ENCODE measurements around the gene ZNF771. TPM values are rescaled to one million over a fixed set of nuclear protein-coding genes. Genes with fewer than 3 reads are reported as not detected.

ZNF771 gene
- total RNA-seq, 2 experiments from 2014 or later, result 0.80 to 1.2 TPM

DNA sequence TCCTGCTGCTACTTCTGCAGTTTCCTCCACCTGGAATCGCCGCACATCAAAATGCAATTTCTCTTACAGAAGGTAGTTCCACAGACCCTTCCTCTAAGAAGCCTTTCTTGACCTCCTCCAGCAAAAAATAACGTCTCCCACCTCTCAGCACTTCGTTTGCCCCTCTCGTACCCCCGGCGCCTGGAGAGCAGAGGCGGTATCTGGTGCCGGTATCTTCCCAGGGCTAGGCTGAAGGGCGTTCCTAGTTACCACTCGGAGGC, 21.9 kb downstream of the ZNF771 start:
- H3K4me1 Mint-ChIP-seq (ENCODE audit: low read depth), result peaks cover 17% of the 10 kb centered on the region
- Histone ChIP-seq H3K27me3 (ENCODE audit: control insufficient read depth in 1 of 2, insufficient read depth in 2 of 2, low read length in 2 of 2) (no peaks in the 10 kb centered on the region), H3K27ac (ENCODE audit: low read depth in 1 of 2, low read length in 2 of 2) (peak overlapping the region; percentile 67 to 81), H3K4me3 (ENCODE audit: low read length) (peak overlapping the region; percentile 97), H3K36me3 (ENCODE audit: insufficient read depth, low read length) (peaks cover 23% of the 10 kb centered on the region), H3K9me3 (ENCODE audit: control insufficient read depth in 1 of 2, insufficient read depth in 1 of 2, low read length in 2 of 2) (no peaks in the 10 kb centered on the region), H3K4me1 (ENCODE audit: insufficient read depth, low read length) (peaks cover 33% of the 10 kb centered on the region)
- ChIA-PET CTCF (interaction anchor here (0.6 to 2.4 kb wide), 43 partner anchors 9 to 338 kb away, joined by 3 to 28 read pairs (median 6); partner anchors contain the start of genes ITGAL, SEPHS2, SEPTIN1 and SRCAP), POLR2A (interaction anchor here (0.6 to 2.9 kb wide), 47 partner anchors 8 to 753 kb away, joined by 3 to 119 read pairs (median 6); partner anchors contain the start of genes ALDOA, CD2BP2, CORO1A and FBRS)
- no peak overlapping the region for H3K27ac Mint-ChIP-seq
- intact Hi-C loops (cut with DNase I, micrococcal nuclease), result loop anchor here in 1 of 2 experiments (1.0 to 10.0 kb wide), 2 partner anchors 46 to 265 kb away; partner anchors contain the start of gene SRCAP
- TF ChIP-seq, protein P1, sequence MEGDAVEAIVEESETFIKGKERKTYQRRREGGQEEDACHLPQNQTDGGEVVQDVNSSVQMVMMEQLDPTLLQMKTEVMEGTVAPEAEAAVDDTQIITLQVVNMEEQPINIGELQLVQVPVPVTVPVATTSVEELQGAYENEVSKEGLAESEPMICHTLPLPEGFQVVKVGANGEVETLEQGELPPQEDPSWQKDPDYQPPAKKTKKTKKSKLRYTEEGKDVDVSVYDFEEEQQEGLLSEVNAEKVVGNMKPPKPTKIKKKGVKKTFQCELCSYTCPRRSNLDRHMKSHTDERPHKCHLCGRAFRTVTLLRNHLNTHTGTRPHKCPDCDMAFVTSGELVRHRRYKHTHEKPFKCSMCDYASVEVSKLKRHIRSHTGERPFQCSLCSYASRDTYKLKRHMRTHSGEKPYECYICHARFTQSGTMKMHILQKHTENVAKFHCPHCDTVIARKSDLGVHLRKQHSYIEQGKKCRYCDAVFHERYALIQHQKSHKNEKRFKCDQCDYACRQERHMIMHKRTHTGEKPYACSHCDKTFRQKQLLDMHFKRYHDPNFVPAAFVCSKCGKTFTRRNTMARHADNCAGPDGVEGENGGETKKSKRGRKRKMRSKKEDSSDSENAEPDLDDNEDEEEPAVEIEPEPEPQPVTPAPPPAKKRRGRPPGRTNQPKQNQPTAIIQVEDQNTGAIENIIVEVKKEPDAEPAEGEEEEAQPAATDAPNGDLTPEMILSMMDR (IDR thresholded peaks at IDR 0.05), result no peak
- H3K36me3 Mint-ChIP-seq (ENCODE audit: low read depth), result peaks cover 23% of the 10 kb centered on the region
- no peak for DNase-seq
- no peak overlapping the region for H3K4me3 Mint-ChIP-seq
- H3K27me3 Mint-ChIP-seq, result no peaks in the 10 kb centered on the region
- no peaks in the 10 kb centered on the region for H3K9me3 Mint-ChIP-seq
- no peak for ATAC-seq (ENCODE audit: poor library complexity)

DNA sequence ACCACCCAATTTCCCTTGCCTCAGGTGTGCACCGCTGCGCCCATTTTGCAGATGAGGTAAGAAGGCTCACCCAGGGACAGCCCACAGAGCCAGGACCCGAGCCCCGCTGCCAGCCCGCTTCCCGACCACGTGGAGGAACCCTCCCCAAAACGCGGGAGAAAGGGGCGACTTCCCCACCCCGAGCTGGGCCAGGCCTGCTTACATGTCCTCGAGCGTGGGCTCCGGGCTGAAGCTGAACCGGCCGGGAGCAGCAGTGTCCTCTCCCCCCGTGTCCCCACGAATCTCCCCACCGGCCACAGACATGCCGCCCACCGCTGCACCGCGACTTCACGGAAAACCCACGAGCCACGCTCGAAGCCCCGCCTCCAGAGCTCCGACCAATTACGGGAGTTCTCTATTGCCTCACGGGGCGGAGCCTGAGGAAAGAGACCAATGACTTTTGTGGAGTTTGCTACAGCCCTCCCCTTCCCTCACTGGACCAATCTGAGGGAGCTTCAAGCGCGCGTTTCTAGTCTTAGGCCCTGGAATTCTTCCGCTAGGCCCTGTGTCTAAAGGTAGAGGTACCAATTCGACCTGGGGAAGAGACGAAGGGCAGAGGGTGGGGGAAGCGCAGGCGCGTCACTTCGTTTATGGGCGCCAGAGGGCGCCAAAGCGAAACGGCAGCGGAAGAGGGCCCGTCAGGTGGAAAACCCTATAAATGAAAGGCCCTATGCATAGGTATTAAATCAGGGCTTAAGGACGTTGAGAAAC, 22.4 kb downstream of the ZNF771 start, which contains the start of gene DCTPP1:
DCTPP1 (minus strand) TSS at position 353 of the 750 bp plus-strand sequence; CDS start at position 303, 50 bp downstream.
- TF ChIP-seq, protein P1 (IDR thresholded peaks at IDR 0.05), result peak; percentile 75
- H3K9me3 ChIP-seq (ENCODE audit: control insufficient read depth in 1 of 2, insufficient read depth in 1 of 2, low read length in 2 of 2), result no peaks in the 10 kb centered on the region
- H3K27ac Mint-ChIP-seq, result no peak within 1 kb of the TSS

DNA sequence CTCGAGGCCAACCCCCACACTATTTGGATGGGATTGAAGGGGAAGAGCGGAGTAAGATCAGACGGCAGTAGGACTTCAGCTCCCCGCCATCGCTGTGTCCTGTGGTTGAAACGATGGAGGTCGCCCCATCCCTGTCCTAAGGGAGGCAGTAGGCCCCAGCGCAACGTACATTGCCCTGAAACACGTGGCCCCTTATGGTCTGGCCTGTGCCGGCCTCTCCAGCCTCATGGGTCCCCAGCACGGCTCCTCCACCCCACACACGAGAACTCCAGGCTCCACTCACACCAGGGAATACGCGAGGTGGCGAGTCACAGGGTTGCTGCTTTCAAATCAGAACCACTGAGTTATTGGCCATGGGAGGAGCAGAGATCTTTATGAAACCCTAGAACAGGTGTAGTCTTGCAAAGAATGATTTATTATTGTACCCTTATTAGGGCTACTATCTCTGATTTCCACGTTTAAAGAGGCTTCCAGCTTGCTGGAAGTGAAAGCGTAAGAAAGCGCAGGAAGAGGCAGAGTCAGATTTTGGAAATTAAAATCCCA, 23.1 kb downstream of the ZNF771 start:
- Histone ChIP-seq H3K27ac (ENCODE audit: low read depth in 1 of 2, low read length in 2 of 2) (peak overlapping the region; percentile 70 to 79), H3K36me3 (ENCODE audit: insufficient read depth, low read length) (peaks cover 15% of the 10 kb centered on the region), H3K4me3 (ENCODE audit: low read length) (no peak overlapping the region), H3K4me1 (ENCODE audit: insufficient read depth, low read length) (peaks cover 40% of the 10 kb centered on the region), H3K9me3 (ENCODE audit: control insufficient read depth in 1 of 2, insufficient read depth in 1 of 2, low read length in 2 of 2) (no peaks in the 10 kb centered on the region), H3K27me3 (ENCODE audit: control insufficient read depth in 1 of 2, insufficient read depth in 2 of 2, low read length in 2 of 2) (no peaks in the 10 kb centered on the region)
- ChIA-PET CTCF (interaction anchor here (0.6 to 2.4 kb wide), 34 partner anchors 10 to 339 kb away, joined by 3 to 28 read pairs (median 6); partner anchors contain the start of genes ITGAL, PRR14, SEPHS2 and SRCAP), POLR2A (interaction anchor here (0.8 to 2.9 kb wide), 39 partner anchors 10 to 365 kb away, joined by 3 to 119 read pairs (median 7); partner anchors contain the start of genes ALDOA, CD2BP2, CORO1A and FBRS)
- Mint-ChIP-seq H3K4me3 (no peak overlapping the region), H3K27ac (no peak overlapping the region), H3K9me3 (no peaks in the 10 kb centered on the region), H3K36me3 (ENCODE audit: low read depth) (peaks cover 17% of the 10 kb centered on the region), H3K4me1 (ENCODE audit: low read depth) (peaks cover 23% of the 10 kb centered on the region), H3K27me3 (no peaks in the 10 kb centered on the region)
- TF ChIP-seq, protein P1 (IDR thresholded peaks at IDR 0.05), result peak; percentile 48
- ATAC-seq (ENCODE audit: poor library complexity) (peak; percentile 3), DNase-seq (no peak)
- intact Hi-C loops (cut with DNase I, micrococcal nuclease), result loop anchor here (1.0 to 5.0 kb wide), 12 partner anchors 14 to 228 kb away; partner anchors contain the start of genes ITGAL (in 2 of the 2), SEPHS2 (in 2 of the 2), FBRS (in 1 of the 2) and ZNF689 (in 1 of the 2)

More for the DNA sequence above, 22.4 kb downstream of the ZNF771 start, which contains the start of gene DCTPP1:
- peak within 1 kb of the TSS; percentile 70 to 81 for H3K27ac ChIP-seq (ENCODE audit: low read depth in 1 of 2, low read length in 2 of 2)
- CTCF ChIA-PET, result interaction anchor here (0.6 to 2.4 kb wide), 45 partner anchors 9 to 339 kb away, joined by 3 to 28 read pairs (median 5); partner anchors contain the start of genes ITGAL, PRR14, SEPHS2 and SEPTIN1
- intact Hi-C loops (cut with DNase I, micrococcal nuclease), result loop anchor here (1.0 to 10.0 kb wide), 14 partner anchors 15 to 265 kb away; partner anchors contain the start of genes ITGAL (in 2 of the 2), SEPHS2 (in 2 of the 2), FBRS (in 1 of the 2) and SRCAP (in 1 of the 2)
- POLR2A ChIA-PET, result interaction anchor here (0.6 to 2.9 kb wide), 49 partner anchors 9 to 753 kb away, joined by 3 to 119 read pairs (median 6); partner anchors contain the start of genes ALDOA, CD2BP2, CORO1A and FBRS
- ATAC-seq (ENCODE audit: poor library complexity) (peak; percentile 96), DNase-seq (peak; percentile 89 to 99 (median 93))
- no peaks in the 10 kb centered on the region for H3K27me3 ChIP-seq (ENCODE audit: control insufficient read depth in 1 of 2, insufficient read depth in 2 of 2, low read length in 2 of 2)
- Mint-ChIP-seq H3K4me1 (ENCODE audit: low read depth) (peaks cover 21% of the 10 kb centered on the region), H3K4me3 (no peak within 1 kb of the TSS), H3K36me3 (ENCODE audit: low read depth) (peaks cover 18% of the 10 kb centered on the region), H3K27me3 (no peaks in the 10 kb centered on the region), H3K9me3 (no peaks in the 10 kb centered on the region)
- peaks cover 19% of the 10 kb centered on the region for H3K36me3 ChIP-seq (ENCODE audit: insufficient read depth, low read length)
- H3K4me1 ChIP-seq (ENCODE audit: insufficient read depth, low read length), result peaks cover 38% of the 10 kb centered on the region
- peak within 1 kb of the TSS; percentile 97 for H3K4me3 ChIP-seq (ENCODE audit: low read length)
